GM18517 (cell line): Measurements from ENCODE around the gene NLGN2.
"Not testable (repeated sequence)": the region's sequence is repeated elsewhere in the genome, so short reads cannot be mapped to it uniquely, and the experiment has no call there.

Source experiments
- ATAC-seq: cut with Tn5 transposase; IDR thresholded peaks from one replicate; pipeline ENCODE4 v1.9.1; 2021; ENCODE audit warnings: mild to moderate bottlenecking, moderate library complexity; ENCODE audit not compliant: unreplicated experiment

Gene NLGN2

DNA sequence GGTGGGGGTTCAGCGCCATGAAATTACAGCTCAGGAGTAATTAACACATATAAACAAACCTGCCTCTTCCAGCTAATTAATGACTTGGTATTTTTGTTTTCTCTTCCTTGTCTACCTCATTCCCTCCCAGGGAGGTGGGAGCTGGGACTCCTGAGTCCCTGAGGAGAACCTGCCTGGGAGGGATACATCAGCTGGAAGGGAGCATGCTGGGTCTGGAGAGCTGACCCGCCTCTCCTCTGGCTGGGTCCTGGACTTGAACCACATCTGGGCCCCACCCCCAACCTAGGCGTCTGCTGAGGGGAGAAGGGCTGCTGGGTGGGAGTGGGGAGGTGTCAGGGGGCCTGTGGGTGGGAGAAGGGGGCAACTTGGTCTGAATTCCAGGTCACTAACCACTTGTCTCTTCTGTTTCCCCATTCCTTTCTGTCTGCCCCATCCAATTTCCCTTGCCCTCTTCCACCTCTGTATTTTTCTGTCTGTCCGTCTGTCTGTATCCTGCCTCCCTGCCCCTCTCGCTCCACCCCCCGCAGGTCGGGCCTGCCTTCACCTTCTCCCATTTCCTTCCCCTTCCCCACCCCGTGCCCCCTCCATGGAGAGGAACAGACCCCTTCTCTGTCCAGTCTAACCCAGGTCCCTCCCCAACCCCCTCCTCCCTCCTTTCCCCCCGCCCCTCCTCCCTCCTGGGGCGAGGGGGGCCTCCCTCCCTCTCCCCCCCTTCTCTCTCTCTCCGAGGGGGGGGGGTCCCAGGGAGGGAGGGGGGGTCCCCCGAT is at the start of gene NLGN2:
NLGN2 (plus strand) TSS at position 361 of the 767 bp plus-strand sequence. CDS start 411 bp downstream, outside the sequence.
- ATAC-seq: no peak

DNA sequence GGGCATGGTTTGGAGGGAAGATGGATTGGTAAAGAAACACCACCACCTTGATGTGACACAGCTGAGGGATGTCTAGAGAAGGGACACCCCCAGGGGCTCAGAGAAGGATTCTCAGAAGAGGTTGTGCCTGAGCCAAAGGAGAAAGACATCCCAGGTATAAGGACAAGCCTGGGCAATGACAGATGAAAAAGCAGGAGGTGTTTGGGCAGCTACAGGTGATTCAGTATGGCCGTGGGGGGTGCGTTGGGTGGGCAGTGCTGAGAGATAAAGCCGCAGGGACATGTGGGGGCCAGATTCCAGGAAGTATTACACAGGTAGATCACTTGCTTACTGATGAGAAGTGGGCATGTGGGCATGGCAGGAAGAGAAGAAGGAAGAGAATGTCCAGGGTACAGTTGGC is 45.7 kb upstream of the NLGN2 start:
- no peak for ATAC-seq

DNA sequence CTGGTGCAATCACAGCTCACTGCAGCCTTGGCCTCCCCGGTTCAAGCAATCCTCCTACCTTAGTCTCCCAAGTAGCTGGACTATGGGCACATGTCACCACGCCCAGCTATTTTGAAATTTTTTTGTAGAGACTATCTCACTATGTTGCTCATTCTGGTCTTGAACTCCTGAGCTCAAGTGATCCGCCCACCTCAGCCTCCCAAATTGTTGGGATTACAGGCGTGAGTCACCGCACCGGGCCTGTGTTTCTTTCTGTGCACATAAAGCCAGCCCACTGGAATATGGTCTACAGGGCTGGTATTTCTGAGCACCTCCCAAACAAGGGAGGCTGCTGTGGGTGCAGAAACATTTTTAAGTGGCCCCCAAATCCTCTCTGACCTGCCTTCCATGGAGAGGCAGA is 44.3 kb upstream of the NLGN2 start:
- no peak for ATAC-seq

DNA sequence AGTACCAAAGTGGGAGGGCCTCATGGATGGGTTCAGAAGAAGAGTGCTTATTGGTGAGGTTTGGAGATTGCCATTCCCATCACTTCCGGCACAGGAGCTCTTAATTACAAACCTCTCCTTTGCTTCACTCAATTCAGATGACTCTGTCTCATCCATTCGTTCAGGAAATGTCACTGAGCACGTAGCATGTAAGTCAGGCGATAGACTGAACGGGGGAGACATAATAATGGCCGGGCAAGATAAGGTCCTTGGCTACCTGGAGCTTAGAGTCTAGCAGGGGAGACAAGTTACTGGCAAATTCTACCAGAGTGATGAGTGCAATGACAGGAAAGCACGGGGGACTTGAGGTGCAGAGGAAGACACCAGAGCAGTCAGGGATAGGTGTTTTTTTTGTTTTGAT is 41.7 kb upstream of the NLGN2 start:
- ATAC-seq: not testable (repeated sequence)

DNA sequence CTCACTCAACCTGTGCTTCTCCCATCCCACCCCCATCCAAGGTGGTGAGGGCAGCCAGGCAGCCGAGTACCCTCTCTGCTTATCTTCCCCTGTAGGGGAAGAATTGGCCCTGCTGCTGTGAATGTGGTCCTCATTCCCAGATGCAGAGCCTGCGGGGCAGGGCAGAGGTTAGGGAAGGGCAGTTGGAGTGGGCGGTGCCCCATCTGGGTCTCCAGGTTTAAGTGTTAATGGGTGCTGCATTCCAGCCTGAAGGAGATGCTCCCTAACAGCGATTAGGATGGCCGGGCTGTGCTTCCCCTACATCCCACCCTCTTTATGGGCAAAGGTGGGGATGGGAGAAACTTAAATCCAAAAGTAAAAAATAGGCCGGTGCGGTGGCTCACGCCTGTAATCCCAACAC is 40.6 kb upstream of the NLGN2 start:
- ATAC-seq: no peak

DNA sequence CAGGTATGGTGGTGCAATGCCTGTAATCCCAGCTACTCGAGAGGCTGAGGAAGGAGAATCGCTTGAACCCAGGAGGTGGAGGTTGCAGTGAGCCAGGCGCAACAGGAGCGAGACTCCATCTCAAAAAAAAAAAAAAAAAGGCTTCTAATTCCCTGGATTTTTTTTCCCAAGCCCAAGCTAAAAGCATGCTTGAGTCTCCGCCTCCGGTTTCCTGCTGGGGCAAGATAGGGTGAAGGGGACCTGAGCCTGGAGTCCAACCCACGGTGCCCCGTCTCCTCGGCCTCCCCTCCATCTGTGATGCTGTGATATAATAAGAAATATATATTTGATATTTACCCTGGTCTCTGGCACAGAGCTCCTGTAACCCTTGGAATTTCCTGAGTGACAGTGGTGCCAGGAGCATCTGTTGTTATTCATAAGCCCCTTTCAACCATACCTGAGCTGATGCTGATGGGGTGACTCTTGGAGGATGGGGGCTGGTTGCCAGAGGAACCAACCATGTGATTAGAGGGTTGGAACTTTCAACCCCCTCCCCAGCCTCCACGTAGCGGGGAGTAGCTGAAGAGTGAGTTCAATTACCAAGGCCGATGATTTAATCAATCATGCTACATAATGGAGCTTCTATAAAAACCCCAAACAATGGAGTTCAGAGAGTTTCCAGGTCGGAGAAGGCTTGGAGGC is 39.6 kb upstream of the NLGN2 start:
- no peak for ATAC-seq

DNA sequence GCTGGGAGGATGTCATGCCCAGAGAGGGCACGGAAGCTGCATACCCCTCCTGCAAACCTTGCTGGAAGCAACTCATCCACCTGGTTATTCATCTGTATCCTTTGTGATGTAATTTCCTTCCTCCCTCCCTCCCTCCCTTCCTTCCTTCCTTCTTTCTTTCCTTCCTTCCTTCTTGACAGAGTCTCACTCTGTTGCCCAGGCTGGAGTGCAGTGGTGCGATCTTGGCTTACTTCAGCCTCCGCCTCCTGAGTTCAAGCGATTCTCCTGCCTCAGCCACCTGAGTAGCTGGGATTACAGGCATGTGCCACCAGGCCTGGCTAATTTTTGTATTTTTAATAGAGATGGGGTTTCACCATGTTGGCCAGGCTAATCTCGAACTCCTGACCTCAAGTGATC is 39.0 kb upstream of the NLGN2 start:
- ATAC-seq: not testable (repeated sequence)

DNA sequence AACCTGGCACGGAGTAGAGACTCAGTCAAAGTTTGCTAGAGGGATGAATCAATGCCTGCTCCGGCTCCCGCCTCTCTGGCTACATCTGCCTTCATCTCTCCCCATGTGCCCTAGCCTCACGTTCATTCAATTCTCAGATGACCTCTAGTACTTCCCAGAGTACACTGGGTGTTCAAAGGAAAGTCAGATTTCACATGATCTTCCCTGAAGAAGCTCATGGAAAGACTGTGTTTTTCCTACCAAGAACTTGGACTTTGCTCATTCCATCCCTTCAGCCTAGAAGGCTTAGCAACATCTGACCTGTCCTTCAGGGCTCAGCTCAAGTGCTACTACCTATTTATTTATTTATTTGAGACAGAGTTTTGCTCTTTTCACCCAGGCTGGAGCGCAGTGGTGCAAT is 37.8 kb upstream of the NLGN2 start:
- no peak for ATAC-seq

DNA sequence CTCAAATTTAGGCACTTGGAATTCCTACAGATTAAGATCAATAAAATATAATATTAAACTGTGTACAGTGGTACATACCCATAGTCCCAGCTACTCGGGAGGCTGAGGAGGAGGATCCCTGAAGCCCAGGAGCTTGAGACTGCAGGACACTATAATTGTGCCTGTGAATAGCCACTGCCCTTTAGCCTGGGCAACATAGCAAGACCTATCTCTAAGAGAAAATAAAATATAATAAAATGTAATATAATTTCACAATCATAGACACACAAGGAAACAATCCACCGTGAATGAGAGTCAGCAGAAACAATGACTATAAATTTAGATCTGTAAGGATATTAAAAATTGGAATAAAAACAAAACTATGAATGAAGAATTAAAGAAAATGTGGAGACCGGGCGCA is 36.8 kb upstream of the NLGN2 start:
- ATAC-seq: no peak

DNA sequence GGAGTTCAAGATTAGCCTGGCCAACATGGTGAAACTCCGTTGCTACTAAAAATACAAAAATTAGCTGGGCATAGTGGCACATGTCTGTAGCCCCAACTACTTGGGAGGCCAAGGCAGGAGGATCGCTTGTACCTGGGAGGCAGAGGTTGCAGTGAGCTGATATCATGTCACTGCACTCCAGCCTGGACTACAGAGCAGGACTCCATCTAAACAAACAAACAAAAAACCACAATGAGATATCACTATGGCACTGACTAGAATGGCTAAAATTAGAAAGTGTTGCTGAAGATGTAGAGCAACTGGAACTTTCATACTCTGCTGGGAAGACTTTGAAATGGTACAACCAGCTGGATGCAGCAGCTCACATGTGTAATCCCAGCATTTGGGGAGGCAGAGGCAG is 33.3 kb upstream of the NLGN2 start:
- no peak for ATAC-seq

DNA sequence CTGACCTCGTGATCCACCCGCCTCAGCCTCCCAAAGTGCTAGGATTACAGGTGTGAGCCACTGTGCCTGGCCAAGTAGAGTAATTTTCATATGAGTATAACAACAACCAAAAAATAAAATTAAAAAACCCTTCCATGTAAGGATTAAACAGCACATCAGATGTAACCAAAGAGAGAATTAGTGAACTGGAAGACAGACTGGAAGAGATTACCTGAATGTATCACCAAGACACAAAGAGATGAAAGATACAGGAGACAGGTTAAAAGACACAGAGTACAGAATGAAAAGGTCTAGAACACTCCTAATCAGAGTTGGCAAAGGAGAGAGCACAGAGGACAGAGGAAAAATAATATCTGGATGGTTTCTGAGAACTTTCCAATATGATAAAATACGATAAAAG is 28.5 kb upstream of the NLGN2 start:
- no peak for ATAC-seq

DNA sequence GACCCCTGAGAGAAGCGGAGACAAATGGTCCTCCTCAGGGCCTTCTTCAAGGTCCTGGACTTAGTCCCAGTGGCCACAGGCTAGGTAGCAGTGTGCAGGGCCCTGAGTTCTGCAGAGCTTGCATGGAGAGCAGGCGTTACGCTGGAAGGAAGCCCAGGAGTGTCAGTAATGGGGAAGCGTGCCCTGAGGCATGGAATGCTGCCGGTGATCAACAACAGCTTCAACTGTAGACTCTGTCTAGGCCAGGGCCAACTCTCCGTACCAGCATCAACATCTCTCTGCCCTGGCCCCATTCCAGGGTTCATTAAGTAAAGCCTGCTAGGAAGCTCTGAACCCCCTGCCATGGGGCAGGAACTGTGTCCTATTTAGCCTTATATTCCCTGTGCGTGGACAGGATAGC is 27.3 kb upstream of the NLGN2 start:
- no peak for ATAC-seq

DNA sequence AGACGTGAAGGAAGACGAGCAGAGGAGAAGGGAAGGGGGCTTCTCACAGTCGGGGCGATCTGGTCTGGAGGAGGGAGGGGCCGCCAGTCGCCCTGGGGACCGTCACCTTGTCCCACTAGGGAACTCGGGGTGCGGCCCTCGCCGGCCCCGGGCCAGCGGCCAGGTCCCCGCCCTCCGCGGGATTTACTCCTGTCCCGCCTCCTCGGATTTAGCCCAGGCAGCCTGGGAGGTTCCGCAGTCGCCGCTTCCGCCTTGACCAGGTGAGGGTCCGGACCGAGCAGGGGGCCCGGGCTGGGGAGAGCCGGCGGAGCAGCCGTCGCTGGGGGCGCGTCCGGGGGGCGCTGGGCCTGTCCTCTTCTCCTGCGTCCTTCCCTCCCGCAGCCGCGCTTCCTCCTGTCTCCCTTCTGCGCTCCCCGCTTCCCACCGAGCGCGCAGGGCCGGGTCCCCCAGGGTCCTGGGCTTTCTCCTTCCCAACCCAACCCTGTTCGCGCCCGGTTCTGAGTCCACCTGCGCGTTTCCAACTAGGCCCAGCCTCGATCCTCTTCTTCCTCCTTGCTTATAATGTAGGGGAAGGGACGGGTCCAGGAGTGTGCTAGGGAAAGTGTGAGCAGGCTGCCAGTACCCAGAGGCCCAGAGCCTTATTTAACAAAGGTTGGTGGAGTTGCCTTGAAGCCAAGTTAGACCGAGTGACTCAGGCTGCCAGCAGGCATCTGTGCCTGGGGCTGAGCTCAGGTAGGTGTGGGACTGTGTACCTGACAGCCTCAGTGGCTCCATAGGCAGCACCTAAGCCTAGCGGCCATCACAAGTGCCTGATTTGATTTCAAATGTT is 26.6 kb upstream of the NLGN2 start, which contains the start of gene TNK1:
TNK1 (plus strand) TSS at position 235 of the 829 bp plus-strand sequence. CDS start 1,838 bp downstream, outside the sequence.
- no peak for ATAC-seq

DNA sequence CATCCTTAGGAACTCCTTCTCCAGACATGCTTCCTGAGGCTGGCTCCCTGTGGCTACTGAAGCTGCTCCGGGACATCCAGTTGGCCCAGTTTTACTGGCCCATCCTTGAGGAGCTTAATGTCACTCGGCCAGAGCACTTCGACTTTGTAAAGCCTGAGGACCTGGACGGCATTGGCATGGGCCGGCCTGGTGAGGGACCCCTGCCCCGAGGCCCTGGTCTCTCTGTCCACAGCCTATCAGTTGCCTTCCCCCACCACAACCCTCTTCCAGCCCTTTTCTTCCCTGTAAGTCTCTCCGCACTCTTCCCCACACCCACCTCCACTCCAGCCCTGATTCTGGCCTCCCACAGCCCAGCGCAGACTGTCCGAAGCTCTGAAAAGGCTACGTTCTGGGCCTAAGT is 24.7 kb upstream of the NLGN2 start:
- no peak for ATAC-seq

DNA sequence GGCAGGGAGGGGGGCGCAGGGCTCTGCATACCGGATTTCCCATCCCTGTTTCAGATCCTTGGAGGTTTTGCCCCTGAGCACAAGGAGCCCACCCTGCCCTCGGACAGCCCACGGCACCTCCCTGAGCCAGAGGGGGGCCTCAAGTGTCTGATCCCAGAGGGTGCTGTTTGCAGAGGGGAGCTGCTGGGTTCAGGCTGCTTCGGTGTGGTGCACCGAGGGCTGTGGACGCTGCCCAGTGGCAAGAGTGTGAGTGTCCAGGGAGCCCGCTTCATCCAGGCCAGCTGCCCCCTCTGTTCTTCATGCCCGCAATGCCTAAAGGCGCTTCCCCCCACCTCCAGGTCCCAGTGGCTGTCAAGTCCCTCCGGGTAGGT is 24.3 kb upstream of the NLGN2 start:
- no peak for ATAC-seq

DNA sequence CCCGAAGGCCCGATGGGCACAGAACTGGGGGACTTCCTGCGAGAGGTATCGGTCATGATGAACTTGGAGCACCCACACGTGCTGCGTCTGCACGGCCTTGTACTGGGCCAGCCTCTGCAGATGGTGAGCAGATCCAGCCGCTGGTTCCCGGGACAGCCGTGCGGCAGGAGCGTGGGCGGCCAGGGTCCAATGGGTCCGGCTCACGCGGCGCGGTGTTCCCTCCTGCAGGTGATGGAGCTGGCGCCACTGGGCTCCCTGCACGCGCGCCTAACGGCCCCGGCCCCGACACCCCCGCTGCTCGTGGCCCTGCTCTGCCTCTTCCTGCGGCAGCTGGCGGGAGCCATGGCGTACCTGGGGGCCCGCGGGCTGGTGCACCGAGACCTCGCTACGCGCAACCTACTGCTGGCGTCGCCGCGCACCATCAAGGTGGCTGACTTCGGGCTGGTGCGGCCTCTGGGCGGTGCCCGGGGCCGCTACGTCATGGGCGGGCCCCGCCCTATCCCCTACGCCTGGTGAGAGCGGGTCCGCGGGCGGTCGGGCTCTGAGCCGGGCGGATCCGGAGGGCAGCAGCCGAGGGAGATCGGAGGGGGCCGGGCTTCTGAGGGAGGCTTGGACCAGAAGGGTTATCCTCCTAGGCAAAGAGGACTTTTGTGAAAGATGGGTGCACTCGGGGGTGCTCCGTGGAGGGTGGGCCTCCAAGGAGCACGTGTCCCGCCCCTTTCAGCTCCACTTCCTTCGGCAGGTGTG is 23.7 kb upstream of the NLGN2 start:
- no peak for ATAC-seq

DNA sequence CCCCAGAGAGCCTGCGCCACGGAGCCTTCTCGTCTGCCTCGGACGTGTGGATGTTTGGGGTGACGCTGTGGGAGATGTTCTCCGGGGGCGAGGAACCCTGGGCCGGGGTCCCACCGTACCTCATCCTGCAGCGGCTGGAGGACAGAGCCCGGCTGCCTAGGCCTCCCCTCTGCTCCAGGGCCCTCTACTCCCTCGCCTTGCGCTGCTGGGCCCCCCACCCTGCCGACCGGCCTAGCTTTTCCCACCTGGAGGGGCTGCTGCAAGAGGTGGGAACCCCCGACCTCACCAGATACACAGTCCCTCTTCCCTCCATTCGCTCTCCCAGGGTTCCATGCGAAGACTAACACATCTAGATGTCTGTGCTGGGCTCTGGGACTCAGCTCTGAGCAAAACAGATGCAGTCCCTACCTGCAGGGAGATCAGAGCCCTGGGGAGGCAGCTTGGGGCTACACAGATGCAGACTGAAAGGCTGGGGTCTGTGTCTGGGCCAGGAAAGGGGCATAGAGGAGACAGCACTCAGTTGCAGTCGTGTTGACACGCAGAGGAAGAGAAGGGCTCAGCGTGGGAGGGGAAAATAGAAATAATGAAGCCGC is 23.1 kb upstream of the NLGN2 start:
- no peak for ATAC-seq

DNA sequence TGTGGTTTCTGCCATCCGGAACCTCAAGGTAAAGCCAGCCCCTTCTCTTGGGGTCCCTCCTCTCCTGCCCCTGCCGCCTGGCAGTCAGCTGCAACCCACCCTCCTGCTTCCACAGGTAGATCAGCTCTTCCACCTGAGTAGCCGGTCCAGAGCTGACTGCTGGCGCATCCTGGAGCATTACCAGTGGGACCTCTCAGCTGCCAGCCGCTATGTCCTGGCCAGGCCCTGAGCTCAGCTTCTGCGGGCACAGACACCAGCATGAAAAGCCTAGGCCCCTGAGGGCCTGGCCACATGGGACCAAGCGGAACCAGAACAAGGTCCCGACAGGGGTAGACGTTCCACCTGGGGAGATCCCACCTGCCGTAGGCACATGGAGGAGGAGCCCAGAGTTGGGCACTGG is 18.8 kb upstream of the NLGN2 start:
- no peak for ATAC-seq

DNA sequence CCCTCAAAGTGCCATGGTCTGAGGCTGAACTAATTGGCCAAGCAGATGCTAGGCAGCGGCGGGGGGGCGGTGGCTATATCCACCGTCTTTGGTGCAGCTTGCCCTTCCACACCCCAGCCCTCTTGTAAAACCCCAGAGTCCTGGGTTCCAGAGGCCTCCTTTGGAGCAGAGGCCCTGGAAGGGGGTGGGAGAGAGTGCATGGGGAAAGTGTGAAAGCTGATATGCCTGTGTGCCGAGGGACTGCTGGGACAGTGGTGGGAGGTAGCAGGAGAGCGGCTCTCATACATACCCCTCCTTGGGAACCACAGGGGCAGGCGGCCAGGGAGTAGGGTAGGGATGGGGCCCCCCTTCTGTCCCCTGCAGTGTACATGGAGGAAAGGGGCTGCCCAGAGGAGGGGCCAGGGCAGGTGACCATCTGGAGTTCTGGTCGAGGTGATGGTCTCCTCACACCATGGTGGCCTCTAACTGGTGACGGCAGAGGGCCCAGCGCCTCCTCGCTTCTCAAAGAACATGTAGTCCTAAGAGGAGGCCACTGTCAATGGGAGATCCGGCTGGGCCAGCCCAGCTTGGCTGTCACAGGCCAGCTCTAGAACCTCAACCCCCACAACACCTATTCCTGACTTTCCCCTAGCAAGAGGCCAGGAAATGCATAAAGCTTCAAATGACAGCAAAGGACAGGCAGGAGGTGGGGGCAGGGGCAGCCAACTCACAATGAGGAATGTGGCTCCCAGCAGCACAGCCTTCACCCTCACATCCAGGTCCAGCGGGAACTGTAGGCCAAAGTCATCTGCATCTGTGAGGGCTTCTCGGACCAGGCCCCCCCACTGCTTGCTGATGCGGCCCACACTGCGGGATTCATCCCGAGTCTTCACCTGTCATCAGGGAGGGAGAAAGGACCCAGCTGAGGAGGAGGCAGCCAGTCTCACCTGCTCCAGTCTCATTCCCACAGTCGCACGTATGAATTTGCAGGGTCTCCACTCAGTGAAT is 17.4 kb upstream of the NLGN2 start:
- ATAC-seq: no peak
